SU-DHL-6 (cell line): Measurements from ENCODE around the gene LIX1.

Experiments
- H2AFZ ChIP-seq: fragments of 200-600 bp; sonication (generic); 2 replicates; pipeline ENCODE4 v1.6.1; 2014; ENCODE audit warnings: low read depth, mild to moderate bottlenecking, moderate library complexity, mixed read lengths, antibody characterized with exemption, low read length; ENCODE audit not compliant: severe bottlenecking
- H3F3A ChIP-seq: fragments of 200-600 bp; shearing (Covaris generic); 2 replicates; pipeline ENCODE4 v1.6.0; 2016; ENCODE audit warnings: antibody characterized with exemption, mild to moderate bottlenecking; ENCODE audit not compliant: insufficient read depth
- H3K27ac ChIP-seq: fragments of 200-600 bp; sonication (generic); 2 replicates; pipeline ENCODE4 v1.5.1; 2016; ENCODE audit warnings: low read depth, mild to moderate bottlenecking, low read length, moderate library complexity, mixed read lengths
- H3K27me3 ChIP-seq: fragments of 200-600 bp; sonication (generic), shearing (Covaris generic); 2 replicates; pipeline ENCODE4 v1.6.0; 2014; ENCODE audit warnings: mild to moderate bottlenecking, low read length
- H3K36me3 ChIP-seq: fragments of 200-600 bp; sonication (generic); 2 replicates; pipeline ENCODE4 v1.6.1; 2014; ENCODE audit warnings: mild to moderate bottlenecking, low read length, mixed read lengths
- H3K4me2 ChIP-seq: fragments of 300-600, 200-600 bp; shearing (Covaris generic), sonication (generic); 2 replicates; pipeline ENCODE4 v1.6.0; 2014; ENCODE audit warnings: low read length, low read depth, mild to moderate bottlenecking; ENCODE audit not compliant: poor library complexity, severe bottlenecking
- H3K4me3 ChIP-seq: fragments of 200-600 bp; sonication (generic); 2 replicates; pipeline ENCODE4 v1.5.1; 2014; ENCODE audit warnings: antibody characterized with exemption, low read length, mild to moderate bottlenecking, mixed read lengths; ENCODE audit not compliant: insufficient read depth, poor library complexity, severe bottlenecking
- H3K79me2 ChIP-seq: fragments of 200-600 bp; sonication (generic); 2 replicates; pipeline ENCODE4 v1.6.1; 2014; ENCODE audit warnings: mild to moderate bottlenecking, low read length, moderate library complexity; ENCODE audit not compliant: insufficient read depth
- H3K9ac ChIP-seq: fragments of 200-600 bp; sonication (generic); 2 replicates; pipeline ENCODE4 v1.7.0; 2014; ENCODE audit warnings: mild to moderate bottlenecking, low read length
- H3K9me2 ChIP-seq: fragments of 200-600 bp; sonication (generic); replicated peaks from 2 replicates; pipeline ENCODE4 v1.6.1; 2014; ENCODE audit warnings: low read length; ENCODE audit not compliant: insufficient read depth
- H3K9me3 ChIP-seq: fragments of 200-600 bp; sonication (generic); 2 replicates; pipeline ENCODE4 v1.6.1; 2014; ENCODE audit warnings: low read length, mixed read lengths; ENCODE audit not compliant: insufficient read depth
- H4K20me1 ChIP-seq: fragments of 200-600 bp; sonication (generic); 2 replicates; pipeline ENCODE4 v1.6.1; 2014; ENCODE audit warnings: low read depth, mild to moderate bottlenecking, antibody characterized with exemption, low read length, moderate library complexity, mixed read lengths
- CTCF ChIP-seq: fragments of 200-600 bp; sonication (generic); IDR thresholded peaks from one replicate; pipeline ENCODE4 v1.5.1; 2017; ENCODE audit warnings: antibody characterized with exemption, mild to moderate bottlenecking, low read length, moderate library complexity; ENCODE audit not compliant: insufficient read depth, poor library complexity, severe bottlenecking
- EZH2phosphoT487 ChIP-seq: fragments of 200-600 bp; sonication (generic), shearing (Covaris generic); conservative IDR thresholded peaks from 2 replicates; pipeline ENCODE4 v1.6.1; 2018; ENCODE audit warnings: mild to moderate bottlenecking, antibody characterized with exemption, low read length, moderate library complexity, mixed read lengths

LIX1 gene

GRCh38 chr5:97149709-97150108, 7.3 kb upstream of the LIX1 start:
- H3K9me3 ChIP-seq = no peaks in the 10 kb centered on the region
- no peak overlapping the region for H2AFZ ChIP-seq
- H3K4me2 ChIP-seq = no peak overlapping the region
- no peak overlapping the region for H3K4me3 ChIP-seq
- TF ChIP-seq CTCF (no peak), EZH2phosphoT487 (no peak)
- no peaks in the 10 kb centered on the region for H3K36me3 ChIP-seq
- no peaks in the 10 kb centered on the region for H4K20me1 ChIP-seq
- H3K27ac ChIP-seq = no peak overlapping the region
- H3F3A ChIP-seq = no peaks in the 10 kb centered on the region
- no peaks in the 10 kb centered on the region for H3K27me3 ChIP-seq
- H3K79me2 ChIP-seq = no peaks in the 10 kb centered on the region
- no peak overlapping the region for H3K9ac ChIP-seq
- H3K9me2 ChIP-seq = no peaks in the 10 kb centered on the region

GRCh38 chr5:97148288-97148687, 5.9 kb upstream of the LIX1 start:
- no peaks in the 10 kb centered on the region for H4K20me1 ChIP-seq
- no peak overlapping the region for H3K4me2 ChIP-seq
- H3F3A ChIP-seq = no peaks in the 10 kb centered on the region
- H3K36me3 ChIP-seq = no peaks in the 10 kb centered on the region
- H3K27ac ChIP-seq = no peak overlapping the region
- no peaks in the 10 kb centered on the region for H3K79me2 ChIP-seq
- TF ChIP-seq EZH2phosphoT487 (no peak), CTCF (no peak)
- no peak overlapping the region for H3K4me3 ChIP-seq
- H2AFZ ChIP-seq = no peak overlapping the region
- H3K27me3 ChIP-seq = no peaks in the 10 kb centered on the region
- no peak overlapping the region for H3K9ac ChIP-seq
- no peaks in the 10 kb centered on the region for H3K9me3 ChIP-seq
- H3K9me2 ChIP-seq = no peaks in the 10 kb centered on the region

- no peaks in the 10 kb centered on the region for H3K9me3 ChIP-seq
- no peaks in the 10 kb centered on the region for H3K36me3 ChIP-seq
- H3F3A ChIP-seq = no peaks in the 10 kb centered on the region
- H3K27me3 ChIP-seq = no peaks in the 10 kb centered on the region
- no peaks in the 10 kb centered on the region for H3K79me2 ChIP-seq
- no peaks in the 10 kb centered on the region for H4K20me1 ChIP-seq
- no peak overlapping the region for H3K4me2 ChIP-seq
- no peaks in the 10 kb centered on the region for H3K9me2 ChIP-seq
- TF ChIP-seq EZH2phosphoT487 = no peak
- TF ChIP-seq CTCF = no peak
- H3K9ac ChIP-seq = no peak overlapping the region
- no peak overlapping the region for H3K27ac ChIP-seq
- H3K4me3 ChIP-seq = no peak overlapping the region
- no peak overlapping the region for H2AFZ ChIP-seq
Observed at GRCh38 chr5:97143704-97144103, 1.3 kb upstream of the LIX1 start.
